GM12892 (cell line): ENCODE measurements around the gene FBLN7.

Experiments used
- POLR2A ChIP-seq: IDR thresholded peaks from 2 replicates; pipeline ENCODE4 v1.6.1; 2011; ENCODE audit warnings: low read depth, low read length, control low read depth
- TAF1 ChIP-seq: IDR thresholded peaks from 2 replicates; pipeline ENCODE4 v1.6.1; 2011; ENCODE audit warnings: low read depth, mild to moderate bottlenecking, control low read depth, low read length, borderline replicate concordance

GRCh38 chr2:112187805-112188596, 49.8 kb downstream of the FBLN7 start:
- TF ChIP-seq TAF1, result no peak
- TF ChIP-seq POLR2A, result no peak
